ENCODE data around the gene AKAP10. TPM values are rescaled to one million over a fixed set of nuclear protein-coding genes. Genes with fewer than 3 reads are reported as not detected.

AKAP10 gene
- total RNA-seq, 1 donor from 2014 or later: 27.1 TPM

DNA sequence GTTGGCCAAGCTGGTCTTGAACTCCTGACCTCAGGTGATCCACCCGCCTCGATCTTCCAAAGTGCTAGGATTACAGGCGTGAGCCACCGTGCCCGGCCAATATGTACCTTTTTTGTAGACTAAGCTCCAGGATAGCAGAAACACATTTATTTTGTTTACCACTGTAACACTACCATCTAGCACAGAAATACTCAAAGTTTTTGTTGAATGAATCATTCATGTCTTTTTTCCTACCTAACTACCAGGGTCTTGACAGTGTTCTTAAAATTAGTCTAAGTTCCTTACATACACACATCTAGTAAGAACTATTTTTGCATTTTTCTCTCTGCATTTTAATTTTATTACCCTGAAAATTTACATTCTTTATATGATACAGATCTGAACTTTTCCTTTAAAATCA is 44.4 kb downstream of the AKAP10 start:
- no peaks in the 10 kb centered on the region for H3K27me3 Mint-ChIP-seq (ENCODE audit: low read depth)
- peak overlapping the region; percentile 57 for H3K27ac Mint-ChIP-seq (ENCODE audit: unreplicated experiment)
- no peak overlapping the region for H3K4me3 Mint-ChIP-seq
- DNase-seq (ENCODE audit: low read depth, low spot score): no peak
- TF ChIP-seq CTCF (conservative IDR thresholded peaks at IDR 0.05): no peak
- no peaks in the 10 kb centered on the region for H3K4me1 Mint-ChIP-seq
- no peaks in the 10 kb centered on the region for H3K9me3 Mint-ChIP-seq
- H3K36me3 Mint-ChIP-seq (ENCODE audit: low read depth): peaks cover 7% of the 10 kb centered on the region

GRCh38 chr17:19928299-19928698 is 49.3 kb downstream of the AKAP10 start:
- Mint-ChIP-seq H3K27me3 (ENCODE audit: low read depth) (no peaks in the 10 kb centered on the region), H3K9me3 (no peaks in the 10 kb centered on the region), H3K4me3 (no peak overlapping the region), H3K4me1 (no peaks in the 10 kb centered on the region), H3K27ac (ENCODE audit: unreplicated experiment) (no peak overlapping the region), H3K36me3 (ENCODE audit: low read depth) (peaks cover 20% of the 10 kb centered on the region)
- DNase-seq (ENCODE audit: low read depth, low spot score): no peak
- TF ChIP-seq CTCF (conservative IDR thresholded peaks at IDR 0.05): no peak

- Mint-ChIP-seq H3K4me1 (no peaks in the 10 kb centered on the region), H3K27ac (ENCODE audit: unreplicated experiment) (no peak overlapping the region), H3K9me3 (no peaks in the 10 kb centered on the region), H3K4me3 (no peak overlapping the region), H3K36me3 (ENCODE audit: low read depth) (peaks cover 12% of the 10 kb centered on the region), H3K27me3 (ENCODE audit: low read depth) (no peaks in the 10 kb centered on the region)
- TF ChIP-seq CTCF (conservative IDR thresholded peaks at IDR 0.05): no peak
- no peak for DNase-seq (ENCODE audit: low read depth, low spot score)
Observed at GRCh38 chr17:19915245-19915978, 62.2 kb downstream of the AKAP10 start.

GRCh38 chr17:19911033-19911432 is 66.6 kb downstream of the AKAP10 start:
- H3K4me3 Mint-ChIP-seq: no peak overlapping the region
- no peaks in the 10 kb centered on the region for H3K4me1 Mint-ChIP-seq
- H3K27ac Mint-ChIP-seq (ENCODE audit: unreplicated experiment): no peak overlapping the region
- no peaks in the 10 kb centered on the region for H3K27me3 Mint-ChIP-seq (ENCODE audit: low read depth)
- H3K9me3 Mint-ChIP-seq: no peaks in the 10 kb centered on the region
- no peak for TF ChIP-seq CTCF (conservative IDR thresholded peaks at IDR 0.05)
- H3K36me3 Mint-ChIP-seq (ENCODE audit: low read depth): peaks cover 13% of the 10 kb centered on the region
- no peak for DNase-seq (ENCODE audit: low read depth, low spot score)

GRCh38 chr17:19909139-19909538 is 68.5 kb downstream of the AKAP10 start:
- H3K27ac Mint-ChIP-seq (ENCODE audit: unreplicated experiment): no peak overlapping the region
- H3K36me3 Mint-ChIP-seq (ENCODE audit: low read depth): peaks cover 8% of the 10 kb centered on the region
- H3K9me3 Mint-ChIP-seq: no peaks in the 10 kb centered on the region
- no peaks in the 10 kb centered on the region for H3K4me1 Mint-ChIP-seq
- no peaks in the 10 kb centered on the region for H3K27me3 Mint-ChIP-seq (ENCODE audit: low read depth)
- H3K4me3 Mint-ChIP-seq: no peak overlapping the region
- no peak for TF ChIP-seq CTCF (conservative IDR thresholded peaks at IDR 0.05)
- no peak for DNase-seq (ENCODE audit: low read depth, low spot score)

All from neural crest cell (in vitro differentiated cells).